Mammary epithelial cell (primary cell): Measurements from ENCODE around the gene KIF5C.

Experiments used
- EZH2 ChIP-seq: IDR thresholded peaks from 2 replicates; pipeline ENCODE4 v1.6.1; 2012; ENCODE audit warnings: low read length, inconsistent platforms, borderline replicate concordance
- TF ChIP-seq, protein P1 (sequence below), 2 donors: IDR thresholded peaks in 1 of 2; conservative IDR thresholded peaks in 1 of 2; 2 replicates each; pipeline ENCODE4 v1.5.1; 2011 to 2012; ENCODE audit warnings: inconsistent platforms in 2 of 2, low read length in 2 of 2, mild to moderate bottlenecking in 2 of 2, control low read depth in 1 of 2, low read depth in 1 of 2; ENCODE audit not compliant: insufficient read depth in 1 of 2; ENCODE audit errors: extremely low read depth in 1 of 2

DNA sequence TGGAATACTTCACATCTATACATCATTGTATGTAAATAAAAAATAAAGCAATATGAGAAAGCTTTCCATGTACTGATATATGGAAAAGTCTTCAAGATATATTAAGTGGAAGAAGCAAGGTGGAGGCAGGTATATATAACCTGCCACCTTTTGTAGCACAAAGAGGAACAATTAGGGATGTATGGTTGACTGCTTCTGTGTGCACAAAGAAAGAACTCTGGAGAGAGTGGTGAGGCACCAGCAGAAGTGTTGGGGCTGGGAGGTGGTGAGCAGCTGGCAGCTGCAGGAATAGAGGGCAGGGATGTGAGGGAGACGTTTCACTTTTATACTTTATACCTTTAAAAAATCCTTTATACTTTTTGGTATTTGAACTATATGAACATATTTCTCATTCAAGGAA lies 26.1 kb downstream of the KIF5C start:
- TF ChIP-seq, protein P1, sequence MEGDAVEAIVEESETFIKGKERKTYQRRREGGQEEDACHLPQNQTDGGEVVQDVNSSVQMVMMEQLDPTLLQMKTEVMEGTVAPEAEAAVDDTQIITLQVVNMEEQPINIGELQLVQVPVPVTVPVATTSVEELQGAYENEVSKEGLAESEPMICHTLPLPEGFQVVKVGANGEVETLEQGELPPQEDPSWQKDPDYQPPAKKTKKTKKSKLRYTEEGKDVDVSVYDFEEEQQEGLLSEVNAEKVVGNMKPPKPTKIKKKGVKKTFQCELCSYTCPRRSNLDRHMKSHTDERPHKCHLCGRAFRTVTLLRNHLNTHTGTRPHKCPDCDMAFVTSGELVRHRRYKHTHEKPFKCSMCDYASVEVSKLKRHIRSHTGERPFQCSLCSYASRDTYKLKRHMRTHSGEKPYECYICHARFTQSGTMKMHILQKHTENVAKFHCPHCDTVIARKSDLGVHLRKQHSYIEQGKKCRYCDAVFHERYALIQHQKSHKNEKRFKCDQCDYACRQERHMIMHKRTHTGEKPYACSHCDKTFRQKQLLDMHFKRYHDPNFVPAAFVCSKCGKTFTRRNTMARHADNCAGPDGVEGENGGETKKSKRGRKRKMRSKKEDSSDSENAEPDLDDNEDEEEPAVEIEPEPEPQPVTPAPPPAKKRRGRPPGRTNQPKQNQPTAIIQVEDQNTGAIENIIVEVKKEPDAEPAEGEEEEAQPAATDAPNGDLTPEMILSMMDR (conservative IDR thresholded peaks at IDR 0.05 in 1 of 2, IDR thresholded peaks at IDR 0.05 in 1 of 2; ENCODE audit: extremely low read depth in 1 of 2, insufficient read depth in 1 of 2, low read depth in 1 of 2, low read length in 2 of 2), result no peak
- TF ChIP-seq EZH2, result no peak
